ENCODE results near the gene FOXP1.

The FOXP1 gene

GRCh38 chr3:70933105-70933810 lies 650.3 kb downstream of the FOXP1 start:
- no peak for DNase-seq

- no peak for DNase-seq
Measured at GRCh38 chr3:70930066-70930465, 653.5 kb downstream of the FOXP1 start.

- no peak for DNase-seq
Measured at GRCh38 chr3:70927239-70927638, 656.3 kb downstream of the FOXP1 start.

- no peak for DNase-seq
Measured at GRCh38 chr3:70926835-70927234, 656.7 kb downstream of the FOXP1 start.

GRCh38 chr3:70919661-70920060 lies 663.9 kb downstream of the FOXP1 start:
- no peak for DNase-seq

- no peak for DNase-seq
Measured at GRCh38 chr3:70919091-70919490, 664.4 kb downstream of the FOXP1 start.

GRCh38 chr3:70916375-70917055 lies 667.0 kb downstream of the FOXP1 start:
- DNase-seq, result no peak

GRCh38 chr3:70914862-70915261 lies 668.7 kb downstream of the FOXP1 start:
- no peak for DNase-seq

GRCh38 chr3:70911719-70912118 lies 671.8 kb downstream of the FOXP1 start:
- no peak for DNase-seq

- DNase-seq, result no peak
Measured at GRCh38 chr3:70905491-70905890, 678.0 kb downstream of the FOXP1 start.
